ENCODE data around the gene TNNT1. TPM values are rescaled to one million over a fixed set of nuclear protein-coding genes. Genes with fewer than 3 reads are reported as not detected.
A peak's percentile ranks its signal among the peaks of the same experiment; 100 is the strongest.
"Not testable (repeated sequence)": the region's sequence is repeated elsewhere in the genome, so short reads cannot be mapped to it uniquely, and the experiment has no call there.

TNNT1 gene
- total RNA-seq, 1 experiment from 2014 or later: 228 TPM

- Histone ChIP-seq H3K4me2 (peak within 1 kb of the TSS; percentile 40; the same call in 1 of the 2 replicates), H3K4me1 (replicated peaks; ENCODE audit: insufficient read depth) (peaks cover 19% of the 10 kb centered on the region), H2AFZ (no peak within 1 kb of the TSS), H4K20me1 (ENCODE audit: insufficient read depth) (no peaks in the 10 kb centered on the region), H3K4me3 (no peak within 1 kb of the TSS), H3K36me3 (ENCODE audit: low read depth) (no peaks in the 10 kb centered on the region), H3K9me3 (ENCODE audit: insufficient read depth, low read depth) (no peaks in the 10 kb centered on the region), H3K27me3 (ENCODE audit: insufficient read depth, low read depth) (no peaks in the 10 kb centered on the region), H3K79me2 (ENCODE audit: low read depth) (no peaks in the 10 kb centered on the region), H3K9me2 (ENCODE audit: insufficient read depth) (no peaks in the 10 kb centered on the region), H3F3A (ENCODE audit: insufficient read depth, low read depth) (peaks cover 36% of the 10 kb centered on the region), H3K27ac (no peak within 1 kb of the TSS)
- intact Hi-C loops (cut with micrococcal nuclease; ENCODE audit: unreplicated experiment): no loop called here
- TF ChIP-seq EZH2 (IDR thresholded peaks at IDR 0.05; ENCODE audit: low read depth): no peak
- TF ChIP-seq, protein P1, sequence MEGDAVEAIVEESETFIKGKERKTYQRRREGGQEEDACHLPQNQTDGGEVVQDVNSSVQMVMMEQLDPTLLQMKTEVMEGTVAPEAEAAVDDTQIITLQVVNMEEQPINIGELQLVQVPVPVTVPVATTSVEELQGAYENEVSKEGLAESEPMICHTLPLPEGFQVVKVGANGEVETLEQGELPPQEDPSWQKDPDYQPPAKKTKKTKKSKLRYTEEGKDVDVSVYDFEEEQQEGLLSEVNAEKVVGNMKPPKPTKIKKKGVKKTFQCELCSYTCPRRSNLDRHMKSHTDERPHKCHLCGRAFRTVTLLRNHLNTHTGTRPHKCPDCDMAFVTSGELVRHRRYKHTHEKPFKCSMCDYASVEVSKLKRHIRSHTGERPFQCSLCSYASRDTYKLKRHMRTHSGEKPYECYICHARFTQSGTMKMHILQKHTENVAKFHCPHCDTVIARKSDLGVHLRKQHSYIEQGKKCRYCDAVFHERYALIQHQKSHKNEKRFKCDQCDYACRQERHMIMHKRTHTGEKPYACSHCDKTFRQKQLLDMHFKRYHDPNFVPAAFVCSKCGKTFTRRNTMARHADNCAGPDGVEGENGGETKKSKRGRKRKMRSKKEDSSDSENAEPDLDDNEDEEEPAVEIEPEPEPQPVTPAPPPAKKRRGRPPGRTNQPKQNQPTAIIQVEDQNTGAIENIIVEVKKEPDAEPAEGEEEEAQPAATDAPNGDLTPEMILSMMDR (conservative IDR thresholded peaks at IDR 0.05): no peak
- ChIA-PET POLR2A (ENCODE audit: unreplicated experiment) (no interaction called here), CTCF (no interaction called here)
- DNase-seq: no peak
- no TSS peak for BruUV-seq (replicated peaks)
These were observed 8.3 kb upstream of the TNNT1 start, which contains the start of gene TNNI3 for GRCh38 chr19:55157064-55157908. Gene TNNI3 (minus strand): TSS chr19:55157732. CDS start chr19:55157589, 143 bp downstream.

- no peak for TF ChIP-seq EZH2 (IDR thresholded peaks at IDR 0.05; ENCODE audit: low read depth)
- TF ChIP-seq, protein P1 (conservative IDR thresholded peaks at IDR 0.05): no peak
- intact Hi-C loops (cut with micrococcal nuclease; ENCODE audit: unreplicated experiment): no loop called here
- no peaks in the 10 kb centered on the region for H3K36me3 ChIP-seq (ENCODE audit: low read depth)
- peaks cover 19% of the 10 kb centered on the region for H3K4me1 ChIP-seq (replicated peaks; ENCODE audit: insufficient read depth)
- H3F3A ChIP-seq (ENCODE audit: insufficient read depth, low read depth): peaks cover 34% of the 10 kb centered on the region
- H3K27ac ChIP-seq: no peak overlapping the region
- ChIA-PET POLR2A (ENCODE audit: unreplicated experiment) (interaction anchor here (0.6 to 1.0 kb wide), 6 partner anchors 9 to 978 kb away, joined by 3 to 14 read pairs (median 5); partner anchors contain the start of genes DNAAF3 and KMT5C), CTCF (interaction anchor here (0.6 to 1.0 kb wide), 3 partner anchors 10 to 68 kb away, joined by 3 to 8 read pairs (median 3); no protein-coding TSS in a partner anchor)
- H3K4me2 ChIP-seq: no peak overlapping the region
- no peak overlapping the region for H3K4me3 ChIP-seq
- H3K79me2 ChIP-seq (ENCODE audit: low read depth): no peaks in the 10 kb centered on the region
- BruUV-seq (replicated peaks): no TSS peak
- peak in 1 of 2 experiments; percentile 88 for DNase-seq
- no peaks in the 10 kb centered on the region for H4K20me1 ChIP-seq (ENCODE audit: insufficient read depth)
- H3K9me3 ChIP-seq (ENCODE audit: insufficient read depth, low read depth): no peaks in the 10 kb centered on the region
- H3K9me2 ChIP-seq (ENCODE audit: insufficient read depth): no peaks in the 10 kb centered on the region
- H2AFZ ChIP-seq: no peak overlapping the region
- H3K27me3 ChIP-seq (ENCODE audit: insufficient read depth, low read depth): no peaks in the 10 kb centered on the region
These were observed 7.4 kb upstream of the TNNT1 start for GRCh38 chr19:55156202-55157063.

DNA sequence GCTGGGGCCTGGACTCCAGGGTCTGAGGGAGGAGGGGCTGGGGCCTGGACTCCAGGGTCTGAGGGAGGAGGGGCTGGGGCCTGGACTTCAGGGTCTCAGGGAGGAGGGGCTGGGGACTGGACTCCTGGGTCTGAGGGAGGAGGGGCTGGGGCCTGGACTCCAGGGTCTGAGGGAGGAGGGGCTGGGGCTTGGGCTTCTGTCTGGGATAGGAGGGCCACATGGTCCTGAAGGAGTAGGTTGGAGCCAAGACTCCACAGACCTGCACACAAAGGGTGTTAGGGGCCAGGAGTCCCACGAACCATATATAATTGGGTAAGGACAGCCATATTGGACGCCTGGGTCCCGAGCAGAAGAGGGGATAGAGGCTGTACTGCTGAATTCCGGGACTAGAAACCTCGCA, 6.8 kb upstream of the TNNT1 start:
- H3K4me2 ChIP-seq; H3K9me2 ChIP-seq (ENCODE audit: insufficient read depth); H3K27ac ChIP-seq; H3K36me3 ChIP-seq (ENCODE audit: low read depth); H3K4me3 ChIP-seq; H2AFZ ChIP-seq; BruUV-seq (replicated peaks); H3K79me2 ChIP-seq (ENCODE audit: low read depth); H4K20me1 ChIP-seq (ENCODE audit: insufficient read depth); H3K9me3 ChIP-seq (ENCODE audit: insufficient read depth, low read depth); H3K27me3 ChIP-seq (ENCODE audit: insufficient read depth, low read depth); DNase-seq; intact Hi-C loops (cut with micrococcal nuclease; ENCODE audit: unreplicated experiment): not testable (repeated sequence)
- Histone ChIP-seq H3K4me1 (replicated peaks; ENCODE audit: insufficient read depth) (peaks cover 19% of the 10 kb centered on the region), H3F3A (ENCODE audit: insufficient read depth, low read depth) (peaks cover 34% of the 10 kb centered on the region)
- CTCF ChIA-PET: interaction anchor here (0.6 to 1.0 kb wide), 2 partner anchors 9 to 11 kb away, joined by 3 read pairs; no protein-coding TSS in a partner anchor
- POLR2A ChIA-PET (ENCODE audit: unreplicated experiment): interaction anchor here (0.6 to 1.0 kb wide), 3 partner anchors 11 to 979 kb away, joined by 3 to 14 read pairs (median 6); partner anchors contain the start of genes DNAAF3 and KMT5C
